ENCODE measurements around the gene ACTR1A.

Gene ACTR1A

DNA sequence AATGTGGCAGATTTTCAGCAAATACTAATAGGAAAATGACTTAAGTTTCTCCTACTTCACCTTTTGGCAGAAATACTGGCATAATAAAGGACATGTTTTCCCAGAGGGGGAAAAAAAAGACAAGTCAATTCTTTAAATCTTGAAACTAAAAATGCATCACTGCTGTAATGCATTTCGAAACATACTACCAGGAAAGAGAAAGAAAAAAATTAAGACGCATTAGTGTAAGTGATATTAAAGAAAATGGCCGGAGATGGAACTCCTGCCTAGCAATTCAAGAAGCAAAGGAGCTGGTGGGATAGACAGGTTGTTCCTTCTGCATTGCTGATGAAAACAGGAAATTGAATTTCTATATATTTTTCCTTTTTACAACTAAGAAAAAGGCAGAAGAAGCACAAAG, 3.2 kb downstream of the ACTR1A start:
- TF ChIP-seq CTCF (IDR thresholded peaks at IDR 0.05; ENCODE audit: insufficient read depth, missing control alignments): no peak
- DNase-seq (ENCODE audit: insufficient read length, low spot score): no peak
- no peak for FAIRE-seq

DNA sequence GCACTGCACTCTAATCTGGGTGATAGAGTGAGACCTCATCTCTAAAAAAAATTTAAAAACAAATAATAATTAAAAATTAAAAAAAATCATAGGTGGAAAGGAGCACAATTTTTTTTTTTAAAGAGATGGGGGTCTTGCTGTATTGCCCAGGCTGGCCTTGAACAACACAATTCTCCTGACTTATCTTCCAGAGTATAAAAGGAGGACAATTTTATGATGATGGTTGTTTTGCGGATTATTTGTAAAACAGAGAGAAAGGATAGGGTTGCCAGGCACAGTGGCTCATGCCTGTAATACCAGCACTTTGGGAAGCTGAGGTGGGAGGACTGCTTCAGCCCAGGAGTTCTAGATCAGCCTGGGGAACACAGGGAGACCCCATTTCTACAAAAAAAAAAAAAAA, 5.0 kb downstream of the ACTR1A start:
- FAIRE-seq: no peak
- no peak for TF ChIP-seq CTCF (IDR thresholded peaks at IDR 0.05; ENCODE audit: insufficient read depth, missing control alignments)
- DNase-seq (ENCODE audit: insufficient read length, low spot score): no peak

- DNase-seq (ENCODE audit: insufficient read length, low spot score): no peak
- TF ChIP-seq CTCF (IDR thresholded peaks at IDR 0.05; ENCODE audit: insufficient read depth, missing control alignments): no peak
- no peak for FAIRE-seq
These were observed 8.7 kb downstream of the ACTR1A start for GRCh38 chr10:102493771-102494170.

DNA sequence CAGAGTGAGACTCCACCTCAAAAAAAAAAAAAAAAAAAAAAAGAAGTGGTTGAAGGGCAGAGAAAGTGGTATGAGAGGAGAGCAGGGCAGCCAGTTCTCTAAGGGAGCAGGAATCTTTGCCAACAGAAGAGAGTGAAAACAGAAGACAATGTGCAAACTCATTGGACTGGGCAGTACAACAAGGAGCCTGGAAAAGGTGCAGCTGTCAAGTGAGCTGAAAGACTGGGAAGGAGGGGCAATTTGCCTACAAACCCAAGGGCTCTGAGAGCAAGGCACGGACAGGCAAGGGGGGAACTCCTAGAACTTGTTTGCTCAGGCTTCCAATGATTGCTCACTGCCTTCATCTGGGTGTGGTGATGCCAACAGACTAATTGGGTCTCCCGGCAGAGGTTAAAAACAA, 9.5 kb downstream of the ACTR1A start:
- TF ChIP-seq CTCF (IDR thresholded peaks at IDR 0.05; ENCODE audit: insufficient read depth, missing control alignments): no peak
- DNase-seq (ENCODE audit: insufficient read length, low spot score) (no peak), FAIRE-seq (no peak)

DNA sequence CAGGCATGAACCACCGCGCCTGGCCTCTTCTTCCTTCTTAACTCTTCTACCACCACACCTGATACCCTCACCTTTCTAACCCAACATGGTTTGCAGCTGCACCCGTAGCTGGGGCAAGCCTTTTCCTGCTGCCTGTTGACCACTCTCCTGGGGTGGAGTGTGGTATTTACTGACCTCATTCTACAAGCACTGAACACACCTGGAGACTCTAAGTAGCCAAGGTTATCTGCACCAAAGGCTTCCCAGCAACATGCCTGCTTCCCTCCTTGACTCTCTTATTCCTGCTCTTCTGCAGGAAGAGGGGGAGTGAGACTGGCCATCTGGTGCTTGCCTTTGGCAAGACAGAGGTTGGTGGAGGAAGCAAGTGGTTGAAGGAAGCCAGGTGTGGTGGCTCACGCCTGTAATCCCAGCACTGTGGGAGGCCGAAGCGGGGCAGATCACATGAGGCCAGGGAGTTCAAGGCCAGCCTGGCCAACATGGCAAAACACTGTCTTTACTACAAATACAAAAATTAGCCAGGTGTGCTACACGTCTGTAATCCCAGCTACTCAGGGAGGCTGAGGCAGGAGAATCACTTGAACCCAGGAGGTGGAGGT, 10.1 kb downstream of the ACTR1A start:
- DNase-seq (ENCODE audit: insufficient read length, low spot score): no peak
- no peak for FAIRE-seq
- TF ChIP-seq CTCF (IDR thresholded peaks at IDR 0.05; ENCODE audit: insufficient read depth, missing control alignments): no peak

DNA sequence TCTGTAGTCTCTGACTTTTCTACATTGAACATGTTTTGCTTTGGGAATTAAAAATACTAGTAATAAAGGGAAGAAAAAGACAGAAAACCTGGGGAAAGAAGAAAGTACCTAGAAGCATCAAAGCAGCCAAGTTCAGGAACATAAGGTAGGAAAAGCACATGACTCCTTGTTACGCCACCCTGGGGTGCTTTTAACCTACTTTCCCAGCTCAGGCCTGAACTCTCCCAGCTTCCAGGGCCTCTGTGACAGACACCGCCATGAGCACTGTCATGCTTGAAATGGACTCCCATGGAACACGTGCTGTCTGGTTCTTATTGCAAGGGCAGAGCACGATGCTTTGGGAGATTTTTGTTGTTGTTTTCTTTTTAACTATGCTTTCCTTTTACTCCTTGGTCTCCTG, 11.4 kb downstream of the ACTR1A start:
- DNase-seq (ENCODE audit: insufficient read length, low spot score) (no peak), FAIRE-seq (no peak)
- no peak for TF ChIP-seq CTCF (IDR thresholded peaks at IDR 0.05; ENCODE audit: insufficient read depth, missing control alignments)

DNA sequence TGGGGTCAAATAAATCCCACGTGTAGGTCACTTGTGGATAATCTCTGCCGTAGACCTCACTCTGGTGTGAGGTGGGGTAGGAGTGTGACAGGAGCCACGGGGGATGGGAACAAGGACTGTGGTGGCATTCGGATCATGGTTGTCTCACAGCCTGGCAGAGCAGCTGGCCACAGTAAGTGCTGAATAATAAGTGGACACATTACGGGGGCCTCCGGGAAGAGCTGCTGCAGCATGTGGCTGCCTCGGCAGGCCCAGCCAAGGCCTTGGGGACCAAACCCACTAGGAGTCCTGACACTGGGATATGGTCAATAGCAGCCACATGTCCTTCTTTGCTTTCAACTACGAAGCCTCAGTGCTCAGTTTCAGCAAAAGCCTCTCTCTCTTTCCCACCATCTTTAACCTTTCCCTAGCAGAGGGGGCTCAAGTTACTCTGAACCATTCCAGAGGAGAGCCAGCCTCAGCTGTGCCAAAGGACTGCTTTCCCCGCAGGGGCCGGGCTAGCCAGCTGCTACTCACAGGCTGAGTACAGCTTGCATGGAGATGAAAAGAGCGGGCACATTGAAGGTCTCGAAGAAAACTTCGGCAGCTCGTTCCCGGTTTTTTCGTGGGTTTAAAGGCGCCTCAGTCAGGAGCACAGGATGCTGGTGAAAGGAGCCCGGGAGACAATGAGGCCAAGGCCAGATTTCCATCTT, 17.3 kb downstream of the ACTR1A start:
- FAIRE-seq (no peak), DNase-seq (ENCODE audit: insufficient read length, low spot score) (no peak)
- no peak for TF ChIP-seq CTCF (IDR thresholded peaks at IDR 0.05; ENCODE audit: insufficient read depth, missing control alignments)

Measured in D721Med (cell line).